NCI-H774 (cell line): ENCODE measurements around the gene PTHLH.

Experiments
- DNase-seq: peaks from one replicate; lab custom pipeline; 2025; lab: John Stamatoyannopoulos, UW

PTHLH gene

GRCh38 chr12:27974735-27975221, 2.2 kb upstream of the PTHLH start:
- DNase-seq, result no peak

GRCh38 chr12:27973487-27973890, 956 bp upstream of the PTHLH start:
- DNase-seq, result no peak

DNA sequence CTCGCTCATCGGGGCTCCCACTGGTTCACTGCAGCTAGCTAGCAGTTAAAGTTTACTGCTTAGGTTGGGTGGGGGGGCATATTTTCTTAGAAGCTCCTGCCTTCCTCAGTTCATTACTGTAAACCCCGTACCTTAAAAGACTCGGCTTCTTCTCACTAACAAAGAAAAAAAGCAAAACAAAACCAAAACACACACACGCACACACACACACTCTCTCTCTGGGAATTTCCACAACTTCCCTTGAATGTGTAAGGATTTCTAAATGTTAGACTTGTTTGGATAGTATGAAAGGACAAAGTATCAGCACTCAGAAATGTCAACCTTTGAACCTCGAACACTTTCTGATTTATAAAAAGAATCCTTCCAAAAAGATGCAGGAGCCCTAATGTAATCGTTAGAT, 927 bp downstream of the PTHLH start:
- no peak for DNase-seq

DNA sequence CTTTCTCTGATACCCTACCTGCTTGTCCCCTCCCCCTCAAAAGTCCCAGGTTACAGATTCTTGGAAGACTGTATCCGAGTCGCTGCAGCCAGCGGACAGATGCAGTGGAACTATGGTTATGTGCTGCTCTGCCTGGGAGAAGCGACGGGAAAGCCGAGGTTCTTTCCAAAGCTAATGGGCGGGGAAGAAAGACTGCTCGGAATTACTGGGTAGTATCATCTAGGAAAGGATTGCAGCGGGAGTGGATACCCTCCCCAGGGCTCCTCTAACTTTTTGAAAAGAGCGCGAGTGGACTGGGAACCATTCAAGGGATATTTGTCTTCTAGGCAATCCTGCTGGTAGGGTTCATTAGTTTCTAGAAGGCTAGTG, 1.4 kb downstream of the PTHLH start:
- no peak for DNase-seq

DNA sequence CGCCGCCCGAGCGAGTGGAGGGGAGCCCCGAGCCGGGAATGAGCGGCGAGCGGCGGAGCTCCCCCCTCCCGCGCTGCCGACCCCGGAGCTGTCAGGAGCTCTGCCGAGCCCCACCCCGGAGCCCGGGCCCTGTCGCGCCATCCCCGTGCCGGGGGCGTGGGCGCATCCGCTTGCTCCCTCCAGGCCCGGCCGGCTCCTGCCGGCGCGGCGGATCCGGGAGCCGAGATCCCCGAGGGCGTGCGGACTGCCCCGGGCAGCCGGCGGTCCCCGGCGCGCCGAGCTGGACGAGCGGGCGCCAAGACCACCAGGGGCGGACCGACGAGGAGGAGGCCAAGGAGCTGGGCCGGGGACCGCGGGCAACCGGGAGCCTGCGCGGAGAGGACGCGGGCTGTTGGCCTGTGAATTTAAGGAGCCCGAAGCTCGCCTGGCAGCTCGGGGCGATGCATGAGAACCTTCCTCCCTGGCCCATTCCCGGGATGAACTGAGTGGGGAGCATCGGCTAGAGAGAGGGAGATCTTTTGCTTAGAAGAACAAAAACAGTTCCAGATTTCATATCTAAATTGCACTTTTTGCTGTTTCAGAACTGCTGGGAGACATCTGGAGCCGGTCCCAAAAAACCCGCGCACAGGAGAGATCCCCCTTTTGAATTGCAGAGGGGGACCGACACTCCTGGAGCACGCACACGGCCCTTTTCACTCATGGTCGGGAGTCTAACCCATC, 2.0 kb downstream of the PTHLH start:
- no peak for DNase-seq

GRCh38 chr12:27969624-27970400, 2.7 kb downstream of the PTHLH start:
- no peak for DNase-seq

DNA sequence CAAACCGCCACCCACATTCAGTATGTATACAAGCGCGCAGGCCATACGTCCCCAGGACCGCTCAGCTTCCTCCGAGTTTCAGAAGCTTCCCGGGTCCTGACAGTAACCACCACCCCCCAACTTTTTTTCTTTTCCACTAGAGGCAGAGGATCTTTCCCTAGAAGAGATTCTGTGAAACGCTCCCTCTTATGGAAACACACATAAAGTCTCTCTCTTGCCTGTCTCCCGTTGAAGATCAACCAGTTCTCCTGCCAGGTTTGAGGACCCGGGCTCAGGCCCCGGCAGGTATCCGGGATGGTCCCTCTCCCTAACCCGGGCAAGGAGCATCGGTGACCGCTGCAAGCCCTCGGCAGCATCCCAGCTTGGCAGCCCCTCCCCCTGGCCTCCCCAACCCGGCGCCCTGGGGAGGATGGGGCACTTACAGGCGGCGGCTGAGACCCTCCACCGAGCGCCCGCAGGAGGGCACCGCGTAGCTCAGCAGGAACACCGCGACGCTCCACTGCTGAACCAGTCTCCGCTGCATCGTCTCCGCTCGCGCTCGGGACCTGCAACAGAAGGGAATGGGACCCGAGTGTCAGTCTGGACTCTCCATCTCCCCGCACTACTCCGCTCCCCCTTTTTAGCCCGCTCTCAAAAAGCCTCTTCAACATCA, 3.4 kb downstream of the PTHLH start:
- DNase-seq, result no peak

- DNase-seq, result no peak
Observed at GRCh38 chr12:27967551-27968054, 4.9 kb downstream of the PTHLH start.

DNA sequence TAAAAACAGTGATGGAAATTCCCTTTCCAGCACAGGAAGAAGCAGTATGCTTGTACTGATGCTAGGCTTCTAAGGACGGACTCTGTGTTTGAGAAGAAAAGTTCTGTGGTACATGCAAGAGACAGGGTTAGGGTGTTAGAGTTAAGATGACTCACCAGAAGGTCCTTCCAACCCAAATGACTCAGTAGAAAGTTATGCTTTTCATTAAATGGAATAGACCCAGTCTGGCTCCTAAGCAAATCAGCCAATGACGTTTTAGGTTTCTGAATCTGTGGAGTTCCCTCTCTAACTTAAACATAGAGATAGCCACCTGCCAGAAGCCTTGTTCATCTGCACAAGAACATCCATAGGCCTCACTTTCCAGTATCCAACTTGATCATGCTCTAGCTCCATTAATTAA, 5.7 kb downstream of the PTHLH start:
- no peak for DNase-seq

GRCh38 chr12:27965966-27966365, 6.6 kb downstream of the PTHLH start:
- DNase-seq, result no peak

GRCh38 chr12:27965411-27965810, 7.1 kb downstream of the PTHLH start:
- no peak for DNase-seq

- DNase-seq, result no peak
Observed at GRCh38 chr12:27964123-27964522, 8.4 kb downstream of the PTHLH start.

DNA sequence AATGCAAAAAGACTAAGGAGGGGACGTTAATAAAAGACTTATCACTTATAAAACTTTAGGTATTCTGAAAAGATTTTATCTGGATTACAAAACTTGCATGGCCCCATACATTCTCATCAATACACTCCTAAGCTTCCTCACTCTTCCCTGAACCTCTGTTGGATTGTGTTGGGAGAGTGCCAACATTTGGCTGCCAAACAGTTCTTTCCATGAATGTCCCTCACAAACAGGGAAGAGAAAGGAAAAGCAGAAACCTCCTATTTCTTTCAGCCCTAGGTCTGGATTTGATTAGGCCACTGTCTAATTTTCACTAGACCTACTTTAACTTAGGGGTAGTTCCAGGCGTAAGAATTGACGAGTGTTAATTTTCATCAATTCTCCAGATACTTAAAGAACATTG, 11.7 kb downstream of the PTHLH start:
- DNase-seq, result no peak

GRCh38 chr12:27958675-27959074, 13.9 kb downstream of the PTHLH start:
- no peak for DNase-seq

DNA sequence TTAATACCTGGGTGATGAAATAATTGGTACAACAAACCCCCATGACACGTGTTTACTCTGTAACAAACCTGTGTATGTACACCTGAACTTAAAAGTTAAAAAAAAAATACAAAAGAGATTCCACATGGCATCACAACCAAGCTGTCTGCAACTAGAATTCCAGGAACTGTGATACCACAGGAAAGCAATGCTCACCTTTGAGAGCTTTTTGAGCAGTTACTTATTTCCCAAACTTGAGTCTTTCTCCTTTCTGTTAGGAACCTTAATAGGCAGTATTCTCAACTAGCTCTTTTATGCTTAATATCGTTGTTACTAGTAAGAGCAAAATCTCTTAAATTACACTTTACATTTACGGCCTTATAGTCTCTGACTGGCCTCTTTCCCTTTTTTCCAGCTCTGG, 15.2 kb downstream of the PTHLH start:
- no peak for DNase-seq

- DNase-seq, result no peak
Observed at GRCh38 chr12:27953817-27954216, 18.7 kb downstream of the PTHLH start.

DNA sequence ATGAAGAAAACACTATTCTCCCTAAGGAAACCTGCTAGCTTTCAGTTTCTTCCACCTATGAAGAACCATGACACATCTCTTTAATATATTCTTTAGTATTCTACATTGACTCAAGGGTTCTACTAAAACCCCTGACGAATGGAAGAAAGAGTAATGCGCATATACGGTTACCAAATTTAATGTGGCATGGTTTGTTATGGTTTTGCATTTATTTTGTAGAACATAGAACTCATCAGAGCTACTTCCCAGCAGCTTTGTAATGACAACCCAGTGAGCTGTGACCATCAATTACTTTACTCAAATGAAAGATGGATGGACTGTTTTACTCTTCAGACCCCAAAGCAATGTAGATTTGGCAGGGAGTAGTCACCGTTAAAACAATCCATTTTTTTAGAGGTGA, 19.2 kb downstream of the PTHLH start:
- DNase-seq, result no peak

DNA sequence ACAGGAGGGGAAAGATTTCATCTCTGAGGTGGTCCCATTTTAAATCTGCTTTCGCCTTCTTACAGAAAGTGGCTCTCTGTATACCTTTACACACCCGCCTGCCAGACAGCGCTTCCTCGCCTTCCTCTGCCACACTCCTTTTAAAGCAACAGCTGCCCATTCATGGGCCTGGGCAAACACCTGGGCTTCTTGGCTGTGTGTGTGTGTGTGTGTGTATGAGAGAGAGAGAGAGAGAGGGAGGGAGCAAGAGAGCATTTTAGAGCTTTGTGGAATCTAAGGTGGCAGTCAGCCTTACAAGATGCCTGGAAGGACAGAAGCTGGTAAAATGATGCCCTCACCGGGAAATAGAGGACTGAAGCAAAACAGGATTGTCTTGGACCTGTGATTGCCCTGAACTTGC, 20.0 kb downstream of the PTHLH start:
- no peak for DNase-seq

GRCh38 chr12:27951898-27952297, 20.6 kb downstream of the PTHLH start:
- DNase-seq, result no peak

DNA sequence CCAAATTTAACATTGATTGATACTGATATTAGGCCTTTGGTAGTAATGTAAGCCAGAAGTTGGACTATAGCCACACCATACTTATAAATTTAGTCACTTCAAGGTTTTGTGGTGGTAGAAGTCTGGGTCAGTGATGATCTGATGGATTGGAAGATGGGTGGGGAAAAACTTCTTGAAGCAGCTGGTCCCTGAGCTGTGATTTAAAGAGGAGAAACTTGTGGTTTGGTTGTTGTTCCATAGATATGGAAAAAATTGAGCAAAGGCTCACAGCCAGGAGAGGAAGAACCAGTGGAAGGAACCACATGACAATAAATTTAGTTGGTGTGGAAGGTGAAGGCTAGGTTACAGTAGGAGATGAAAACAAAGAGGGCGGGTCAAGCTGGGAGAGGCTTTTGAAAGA, 26.1 kb downstream of the PTHLH start:
- no peak for DNase-seq

DNA sequence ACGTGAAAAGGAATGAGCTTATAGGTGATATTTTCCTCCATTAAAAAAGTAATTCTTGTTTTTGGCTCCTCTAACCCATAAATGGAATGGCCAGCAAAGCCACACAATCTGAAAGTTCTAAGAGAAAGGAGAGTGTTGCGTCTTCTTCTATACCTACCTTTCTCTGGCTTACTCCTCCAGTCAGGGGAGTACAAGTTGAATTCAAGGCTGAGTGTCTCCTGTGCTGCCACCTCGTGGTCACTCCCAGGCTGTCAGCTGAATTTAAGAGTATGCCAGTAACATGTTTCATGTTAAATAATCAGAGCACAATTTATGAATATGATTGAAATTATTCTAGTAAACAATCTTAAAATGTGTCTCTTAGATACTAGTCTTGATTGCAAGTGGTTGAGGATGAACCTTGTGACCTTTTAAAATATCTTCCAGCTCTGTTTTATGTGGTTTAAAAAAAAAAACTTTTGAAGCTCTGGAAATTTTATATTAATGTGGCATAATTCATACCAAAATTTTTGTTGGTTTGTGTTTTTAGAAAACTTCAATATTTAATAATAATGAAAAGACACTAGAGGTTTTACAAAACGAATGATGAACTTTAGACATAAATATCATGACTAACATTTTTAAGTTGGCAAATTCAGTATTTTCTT, 31.7 kb downstream of the PTHLH start:
- peak; percentile 45 for DNase-seq

GRCh38 chr12:27940245-27940644, 32.3 kb downstream of the PTHLH start:
- no peak for DNase-seq
